Thymus (tissue), 11 donors: Measurements from ENCODE around the gene NEGR1. TPM values are rescaled to one million over a fixed set of nuclear protein-coding genes. Genes with fewer than 3 reads are reported as not detected.

Experiments
- DNase-seq, 9 donors: peaks; one replicate each; pipeline ENCODE4 v3.0.0-alpha.2; 2013; ENCODE audit warnings: low spot score in 9 of 9, low read depth in 6 of 9, missing footprints in 1 of 9
- H3K27ac ChIP-seq, 2 donors: one replicate each; pipeline ENCODE4 v1.5.1; 2013; ENCODE audit warnings: control low read depth in 1 of 2, low read depth in 1 of 2, low read length in 1 of 2, mild to moderate bottlenecking in 1 of 2, moderate library complexity in 1 of 2
- H3K27me3 ChIP-seq, 2 donors: one replicate each; pipeline ENCODE4 v1.5.1; 2013; ENCODE audit warnings: low read length in 1 of 2; ENCODE audit not compliant: control insufficient read depth in 2 of 2, insufficient read depth in 1 of 2
- H3K36me3 ChIP-seq, 2 donors: one replicate each; pipeline ENCODE4 v1.5.1; 2013; ENCODE audit warnings: low read length in 1 of 2, mild to moderate bottlenecking in 1 of 2, moderate library complexity in 1 of 2; ENCODE audit not compliant: control insufficient read depth in 2 of 2, insufficient read depth in 2 of 2
- H3K4me1 ChIP-seq, 2 donors: one replicate each; pipeline ENCODE4 v1.5.1; 2013; ENCODE audit warnings: low read length in 2 of 2; ENCODE audit not compliant: control insufficient read depth in 2 of 2, insufficient read depth in 2 of 2
- H3K4me3 ChIP-seq, 2 donors: one replicate each; pipeline ENCODE4 v1.5.1; 2013; ENCODE audit warnings: low read length in 2 of 2, control low read depth in 1 of 2, mild to moderate bottlenecking in 1 of 2
- H3K9me3 ChIP-seq, 2 donors: one replicate each; pipeline ENCODE4 v1.5.1; 2013; ENCODE audit warnings: low read length in 1 of 2, mild to moderate bottlenecking in 1 of 2; ENCODE audit not compliant: control insufficient read depth in 2 of 2, insufficient read depth in 1 of 2
- WGBS: extraction: QIAGEN DNeasy Blood & Tissue Kit; methylation state at CpG from one replicate; pipeline ENCODE4 v1.1.7; 2013; 5-methylcytosine and 5-hydroxymethylcytosine counted together
- polyA plus RNA-seq: library from polyadenylated mRNA; stranded (reverse); fragments of 200-250 nt; gene quantifications from one replicate; pipeline ENCODE4 v1.2.3, GENCODE V29; 2013
- total RNA-seq: library from RNA; stranded (reverse); fragments of 120-200 nt; gene quantifications from one replicate; pipeline ENCODE4 v1.2.4, GENCODE V29; 2013
- donor health status: healthy.

The NEGR1 gene
- total and polyA plus RNA-seq, 2 donors = 2.8 to 3.3 TPM

- Histone ChIP-seq H3K36me3 (no peaks in the 10 kb centered on the region), H3K9me3 (no peaks in the 10 kb centered on the region), H3K27me3 (no peaks in the 10 kb centered on the region), H3K4me3 (no peak overlapping the region), H3K27ac (no peak overlapping the region), H3K4me1 (no peaks in the 10 kb centered on the region)
- no peak for DNase-seq
- 94% methylated on average over 4 of the region's 4 CpGs for WGBS
These were observed 447.5 kb downstream of the NEGR1 start for GRCh38 chr1:71834601-71835441.

- 95% methylated on average over 4 of the region's 4 CpGs for WGBS
- no peaks in the 10 kb centered on the region for H3K27me3 ChIP-seq
- no peaks in the 10 kb centered on the region for H3K9me3 ChIP-seq
- no peak overlapping the region for H3K27ac ChIP-seq
- H3K4me1 ChIP-seq = no peaks in the 10 kb centered on the region
- H3K36me3 ChIP-seq = no peaks in the 10 kb centered on the region
- H3K4me3 ChIP-seq = no peak overlapping the region
- no peak for DNase-seq
These were observed 450.7 kb downstream of the NEGR1 start for GRCh38 chr1:71831646-71832045.

GRCh38 chr1:71829346-71829745 lies 453.0 kb downstream of the NEGR1 start:
- Histone ChIP-seq H3K9me3 (no peaks in the 10 kb centered on the region), H3K36me3 (no peaks in the 10 kb centered on the region), H3K27me3 (no peaks in the 10 kb centered on the region), H3K4me1 (no peaks in the 10 kb centered on the region), H3K27ac (no peak overlapping the region), H3K4me3 (no peak overlapping the region)
- WGBS = 97% methylated on average over 8 of the region's 8 CpGs
- no peak for DNase-seq

- H3K36me3 ChIP-seq = no peaks in the 10 kb centered on the region
- no peaks in the 10 kb centered on the region for H3K9me3 ChIP-seq
- DNase-seq = no peak
- no peak overlapping the region for H3K4me3 ChIP-seq
- no peaks in the 10 kb centered on the region for H3K27me3 ChIP-seq
- H3K27ac ChIP-seq = no peak overlapping the region
- no peaks in the 10 kb centered on the region for H3K4me1 ChIP-seq
- 89% methylated on average over 3 of the region's 3 CpGs for WGBS
These were observed 453.8 kb downstream of the NEGR1 start for GRCh38 chr1:71828431-71829012.

GRCh38 chr1:71823708-71824305 lies 458.5 kb downstream of the NEGR1 start:
- no peak overlapping the region for H3K27ac ChIP-seq
- no peak overlapping the region for H3K4me3 ChIP-seq
- H3K9me3 ChIP-seq = no peaks in the 10 kb centered on the region
- peak in 1 of 9 donors; percentile 8 for DNase-seq
- H3K4me1 ChIP-seq = no peaks in the 10 kb centered on the region
- no peaks in the 10 kb centered on the region for H3K36me3 ChIP-seq
- no peaks in the 10 kb centered on the region for H3K27me3 ChIP-seq
- 52% methylated on average over 4 of the region's 4 CpGs for WGBS

GRCh38 chr1:71817028-71817427 lies 465.3 kb downstream of the NEGR1 start:
- H3K36me3 ChIP-seq = no peaks in the 10 kb centered on the region
- H3K9me3 ChIP-seq = no peaks in the 10 kb centered on the region
- H3K27ac ChIP-seq = no peak overlapping the region
- peak in 1 of 9 donors; percentile 6 for DNase-seq
- H3K4me1 ChIP-seq = no peaks in the 10 kb centered on the region
- WGBS = 95% methylated on average over 4 of the region's 4 CpGs
- no peaks in the 10 kb centered on the region for H3K27me3 ChIP-seq
- H3K4me3 ChIP-seq = no peak overlapping the region

GRCh38 chr1:71809085-71809484 lies 473.3 kb downstream of the NEGR1 start:
- no peak for DNase-seq
- H3K4me1 ChIP-seq = no peaks in the 10 kb centered on the region
- H3K27ac ChIP-seq = no peak overlapping the region
- WGBS = 96% methylated on average over 3 of the region's 3 CpGs
- no peak overlapping the region for H3K4me3 ChIP-seq
- H3K27me3 ChIP-seq = no peaks in the 10 kb centered on the region
- H3K9me3 ChIP-seq = no peaks in the 10 kb centered on the region
- H3K36me3 ChIP-seq = no peaks in the 10 kb centered on the region

- H3K36me3 ChIP-seq = no peaks in the 10 kb centered on the region
- DNase-seq = no peak
- H3K9me3 ChIP-seq = no peaks in the 10 kb centered on the region
- no peaks in the 10 kb centered on the region for H3K4me1 ChIP-seq
- no peak overlapping the region for H3K27ac ChIP-seq
- 94% methylated on average over 2 of the region's 2 CpGs for WGBS
- no peaks in the 10 kb centered on the region for H3K27me3 ChIP-seq
- H3K4me3 ChIP-seq = no peak overlapping the region
These were observed 478.2 kb downstream of the NEGR1 start for GRCh38 chr1:71804140-71804539.

- no peak overlapping the region for H3K27ac ChIP-seq
- H3K36me3 ChIP-seq = no peaks in the 10 kb centered on the region
- H3K4me3 ChIP-seq = no peak overlapping the region
- DNase-seq = no peak
- H3K4me1 ChIP-seq = no peaks in the 10 kb centered on the region
- no peaks in the 10 kb centered on the region for H3K9me3 ChIP-seq
- H3K27me3 ChIP-seq = no peaks in the 10 kb centered on the region
These were observed 486.3 kb downstream of the NEGR1 start for GRCh38 chr1:71796006-71796405.
